K562 (cell line): ENCODE measurements around the gene HLA-B.

Experiments used
- HDAC2 ChIP-seq: fragments of 450-650 bp; IDR thresholded peaks from 2 replicates; pipeline ENCODE4 v1.6.1; 2016; ENCODE audit warnings: mild to moderate bottlenecking
- PML ChIP-seq: IDR thresholded peaks from 2 replicates; pipeline ENCODE4 v1.6.1; 2012; ENCODE audit warnings: low read length, inconsistent platforms
- ZNF239 ChIP-seq: fragments of 250-450 bp; sonication (Bioruptor Pico); IDR thresholded peaks from 2 replicates; pipeline ENCODE4 v1.4.0; 2020; ENCODE audit warnings: mild to moderate bottlenecking
- ZNF354B ChIP-seq: fragments of 250-450 bp; sonication (Bioruptor Pico); IDR thresholded peaks from 2 replicates; pipeline ENCODE4 v1.4.0; 2020
- TF ChIP-seq, protein P1 (sequence below): fragments of 250-450 bp; sonication (Bioruptor Pico); IDR thresholded peaks from 2 replicates; pipeline ENCODE4 v1.8.0; 2021; ENCODE audit warnings: borderline replicate concordance, mild to moderate bottlenecking, moderate library complexity; ENCODE audit not compliant: poor library complexity, severe bottlenecking
- TF ChIP-seq, protein P2 (sequence below): sonication (generic); formaldehyde crosslinking; IDR thresholded peaks from 2 replicates; pipeline ENCODE4 v1.8.1; 2022; ENCODE audit warnings: missing genetic modification reagents
- TF ChIP-seq, protein P3 (sequence below), 3 experiments: IDR thresholded peaks in 2 of 3; conservative IDR thresholded peaks in 1 of 3; 2 replicates each; pipeline ENCODE4 v1.5.1; 2011 to 2012; ENCODE audit warnings: low read length in 3 of 3, mild to moderate bottlenecking in 3 of 3, control low read depth in 2 of 3, improper control_type of control experiment in 1 of 3, inconsistent platforms in 1 of 3, low read depth in 1 of 3, mixed read lengths in 1 of 3, moderate library complexity in 1 of 3; ENCODE audit not compliant: insufficient read depth in 2 of 3

DNA sequence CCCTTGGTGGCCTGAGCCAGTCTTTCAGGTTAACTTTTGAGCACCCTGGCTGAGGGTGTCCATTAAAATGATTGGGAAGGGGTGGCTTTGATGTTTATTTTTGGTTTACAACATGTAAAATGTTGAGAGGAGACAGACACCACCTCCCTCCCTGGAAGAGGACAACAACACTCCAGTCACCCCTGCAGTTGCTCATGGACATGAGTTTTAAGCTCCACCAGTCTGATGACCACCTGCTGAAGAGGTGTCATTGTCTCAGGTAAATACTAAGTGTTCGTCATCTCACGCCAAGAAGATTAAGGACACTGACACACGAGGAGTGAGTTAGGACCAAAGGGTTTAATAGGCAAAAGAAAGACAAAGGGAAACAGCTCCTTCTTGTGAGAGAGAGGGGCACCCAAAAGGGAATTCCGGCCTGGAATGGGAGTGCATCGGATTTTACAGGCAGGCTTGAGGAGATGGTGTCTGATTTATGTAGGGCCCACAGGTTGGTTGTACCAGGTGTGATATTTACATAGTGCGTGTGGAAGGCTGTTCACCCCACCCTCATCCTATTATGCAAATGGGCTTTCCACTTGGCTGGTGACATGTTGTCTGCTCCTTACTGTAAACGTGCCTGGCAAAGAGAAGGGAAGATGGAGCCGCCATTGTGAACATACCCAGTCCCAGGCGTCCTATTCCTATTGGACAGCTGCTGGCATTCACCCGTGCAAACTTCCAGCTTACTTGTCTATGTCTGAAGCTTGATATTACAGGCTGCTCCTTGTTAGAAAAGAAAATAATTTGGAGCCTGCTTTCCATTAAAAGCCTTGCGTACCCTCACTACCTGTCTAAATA lies 6.6 kb downstream of the HLA-B start:
- TF ChIP-seq, protein P1, sequence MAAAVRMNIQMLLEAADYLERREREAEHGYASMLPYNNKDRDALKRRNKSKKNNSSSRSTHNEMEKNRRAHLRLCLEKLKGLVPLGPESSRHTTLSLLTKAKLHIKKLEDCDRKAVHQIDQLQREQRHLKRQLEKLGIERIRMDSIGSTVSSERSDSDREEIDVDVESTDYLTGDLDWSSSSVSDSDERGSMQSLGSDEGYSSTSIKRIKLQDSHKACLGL (CRISPR knock-in tag), result no peak
- no peak for TF ChIP-seq PML
- TF ChIP-seq ZNF239 (CRISPR knock-in tag), result no peak
- TF ChIP-seq, protein P2, sequence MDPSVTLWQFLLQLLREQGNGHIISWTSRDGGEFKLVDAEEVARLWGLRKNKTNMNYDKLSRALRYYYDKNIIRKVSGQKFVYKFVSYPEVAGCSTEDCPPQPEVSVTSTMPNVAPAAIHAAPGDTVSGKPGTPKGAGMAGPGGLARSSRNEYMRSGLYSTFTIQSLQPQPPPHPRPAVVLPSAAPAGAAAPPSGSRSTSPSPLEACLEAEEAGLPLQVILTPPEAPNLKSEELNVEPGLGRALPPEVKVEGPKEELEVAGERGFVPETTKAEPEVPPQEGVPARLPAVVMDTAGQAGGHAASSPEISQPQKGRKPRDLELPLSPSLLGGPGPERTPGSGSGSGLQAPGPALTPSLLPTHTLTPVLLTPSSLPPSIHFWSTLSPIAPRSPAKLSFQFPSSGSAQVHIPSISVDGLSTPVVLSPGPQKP, result no peak
- TF ChIP-seq, protein P3, sequence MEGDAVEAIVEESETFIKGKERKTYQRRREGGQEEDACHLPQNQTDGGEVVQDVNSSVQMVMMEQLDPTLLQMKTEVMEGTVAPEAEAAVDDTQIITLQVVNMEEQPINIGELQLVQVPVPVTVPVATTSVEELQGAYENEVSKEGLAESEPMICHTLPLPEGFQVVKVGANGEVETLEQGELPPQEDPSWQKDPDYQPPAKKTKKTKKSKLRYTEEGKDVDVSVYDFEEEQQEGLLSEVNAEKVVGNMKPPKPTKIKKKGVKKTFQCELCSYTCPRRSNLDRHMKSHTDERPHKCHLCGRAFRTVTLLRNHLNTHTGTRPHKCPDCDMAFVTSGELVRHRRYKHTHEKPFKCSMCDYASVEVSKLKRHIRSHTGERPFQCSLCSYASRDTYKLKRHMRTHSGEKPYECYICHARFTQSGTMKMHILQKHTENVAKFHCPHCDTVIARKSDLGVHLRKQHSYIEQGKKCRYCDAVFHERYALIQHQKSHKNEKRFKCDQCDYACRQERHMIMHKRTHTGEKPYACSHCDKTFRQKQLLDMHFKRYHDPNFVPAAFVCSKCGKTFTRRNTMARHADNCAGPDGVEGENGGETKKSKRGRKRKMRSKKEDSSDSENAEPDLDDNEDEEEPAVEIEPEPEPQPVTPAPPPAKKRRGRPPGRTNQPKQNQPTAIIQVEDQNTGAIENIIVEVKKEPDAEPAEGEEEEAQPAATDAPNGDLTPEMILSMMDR (IDR thresholded peaks at IDR 0.05 in 2 of 3, conservative IDR thresholded peaks at IDR 0.05 in 1 of 3; ENCODE audit: insufficient read depth in 2 of 3, low read depth in 1 of 3, low read length in 3 of 3), result no peak
- TF ChIP-seq ZNF354B (CRISPR knock-in tag), result no peak
- no peak for TF ChIP-seq HDAC2
